Activated CD4-positive, alpha-beta T cell treated with anti-CD3 and anti-CD28 coated beads, Interleukin-2, amount 50 U/mL, for 1 hour (primary cell): ENCODE data around the gene MCAT.

Experiments
- DNase-seq: peaks from one replicate; pipeline ENCODE4 v3.0.0-alpha.2; 2020

The MCAT gene

DNA sequence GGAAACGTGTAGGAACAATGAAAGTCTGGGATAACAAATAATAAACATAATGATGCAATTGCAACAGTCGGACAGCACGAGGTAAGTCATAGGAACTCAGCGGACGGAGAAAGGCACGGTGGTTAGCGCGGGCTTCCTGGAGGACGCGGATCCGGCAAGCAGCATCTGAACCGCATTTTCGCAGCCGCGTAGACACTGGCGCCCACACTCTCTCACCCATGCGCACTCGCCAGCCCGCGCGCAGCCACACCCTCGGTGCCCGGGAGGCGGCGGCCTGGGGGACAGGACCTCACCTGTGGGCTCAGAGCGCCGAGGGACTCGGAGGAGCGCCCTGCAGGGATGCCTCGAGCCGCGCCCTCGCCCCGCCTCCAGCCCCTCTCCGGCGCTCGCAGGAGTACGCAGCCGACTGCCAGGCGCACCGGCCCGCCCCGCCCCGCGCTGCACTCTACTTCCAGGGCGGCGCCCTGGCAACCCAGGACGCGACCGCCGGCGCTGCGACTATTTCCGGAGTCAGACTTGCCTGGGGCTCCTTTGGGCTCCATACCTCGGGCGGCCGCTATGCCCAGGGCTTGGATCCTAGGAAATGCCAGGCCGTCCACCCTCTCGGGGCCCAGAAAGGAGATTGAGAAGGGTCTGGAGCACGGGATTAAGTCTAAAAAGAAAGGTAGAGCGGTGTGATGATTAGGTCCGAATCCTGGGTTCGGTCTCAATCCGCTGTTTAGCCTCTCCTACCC lies 54.0 kb downstream of the MCAT start, which contains the start of gene TTLL1:
TTLL1 (minus strand) TSS at position 408 of the 734 bp plus-strand sequence. CDS start 13,805 bp downstream, outside the sequence.
- DNase-seq, result peak; percentile 86

DNA sequence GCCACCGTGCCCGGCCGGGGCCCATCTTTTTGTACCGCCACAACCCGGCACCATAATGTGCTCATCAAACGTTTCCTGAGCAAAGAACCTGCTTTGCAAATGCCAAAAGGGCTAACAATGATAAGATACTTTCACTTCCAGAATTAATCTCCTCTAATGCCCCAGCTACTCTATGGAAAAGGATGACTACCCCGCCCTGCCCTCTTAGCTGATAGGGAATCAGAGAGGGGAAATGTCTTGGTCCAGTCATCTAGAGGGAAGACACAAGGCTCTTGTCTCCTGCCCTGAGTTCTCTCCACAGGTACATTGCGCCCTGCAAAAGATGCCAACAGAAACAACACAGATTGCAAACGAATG lies 54.6 kb downstream of the MCAT start:
- DNase-seq, result no peak

DNA sequence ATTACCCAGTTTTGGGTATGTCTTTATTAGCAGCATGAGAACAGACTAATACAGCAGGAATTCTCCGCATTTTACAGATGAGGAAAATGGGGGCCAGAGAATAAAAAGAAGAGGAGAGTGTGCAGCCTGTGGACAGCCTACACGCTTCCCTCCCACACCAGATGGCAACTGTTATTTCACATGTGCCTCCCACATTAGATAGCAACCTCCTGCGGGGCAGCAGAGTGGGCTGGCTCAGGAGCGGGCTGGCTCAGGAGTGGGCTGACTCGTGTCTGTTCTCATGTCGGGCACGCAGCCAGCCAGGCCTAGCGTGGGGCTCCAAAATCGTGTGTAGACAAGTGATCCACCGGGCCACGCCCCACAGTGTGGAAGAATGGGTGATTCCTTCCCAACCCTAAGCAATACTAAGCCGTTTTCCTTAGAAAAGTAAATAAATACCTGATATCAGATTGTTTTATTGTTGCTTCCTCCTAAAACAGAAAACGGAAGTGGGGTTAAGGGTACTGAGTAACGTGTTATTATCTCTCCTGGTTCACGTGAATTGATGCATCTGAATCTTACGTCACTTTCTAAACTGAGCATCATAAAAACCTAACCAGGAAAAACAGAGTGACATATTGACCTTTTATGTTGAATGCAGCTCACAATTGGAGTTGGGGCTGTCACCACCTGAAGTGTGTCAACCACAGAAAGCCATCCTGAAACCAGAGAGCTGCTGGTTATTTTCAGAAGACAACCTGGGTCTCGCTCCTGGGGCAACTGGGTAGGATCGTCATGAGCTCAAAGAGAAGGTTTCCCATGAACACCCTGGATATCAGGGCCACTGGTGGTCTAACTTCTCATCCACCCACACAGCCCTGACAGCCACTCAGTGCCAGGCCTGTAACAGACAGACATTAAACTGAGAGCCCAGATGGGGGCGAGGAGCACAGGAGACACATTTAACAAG lies 57.3 kb downstream of the MCAT start:
- DNase-seq, result no peak
